GM21825 (cell line): ENCODE results near the gene ANK2.

Experiments used
- ATAC-seq: cut with Tn5 transposase; IDR thresholded peaks from one replicate; pipeline ENCODE4 v1.9.1; 2021; ENCODE audit warnings: mild to moderate bottlenecking, moderate library complexity; ENCODE audit not compliant: unreplicated experiment

The ANK2 gene

GRCh38 chr4:113273721-113274220 is 224.3 kb downstream of the ANK2 start:
- no peak for ATAC-seq

GRCh38 chr4:113276464-113277170 is 227.2 kb downstream of the ANK2 start:
- no peak for ATAC-seq

GRCh38 chr4:113278324-113278934 is 229.0 kb downstream of the ANK2 start:
- peak; percentile 99 for ATAC-seq

GRCh38 chr4:113285501-113285900 is 236.0 kb downstream of the ANK2 start:
- no peak for ATAC-seq

GRCh38 chr4:113288257-113288656 is 238.8 kb downstream of the ANK2 start:
- no peak for ATAC-seq

GRCh38 chr4:113288696-113289095 is 239.2 kb downstream of the ANK2 start:
- ATAC-seq, result no peak

- no peak for ATAC-seq
Observed at GRCh38 chr4:113289766-113290165, 240.3 kb downstream of the ANK2 start.

- no peak for ATAC-seq
Observed at GRCh38 chr4:113290666-113291065, 241.2 kb downstream of the ANK2 start.

GRCh38 chr4:113292371-113293042 is 243.1 kb downstream of the ANK2 start:
- ATAC-seq, result no peak

GRCh38 chr4:113293043-113293560 is 243.6 kb downstream of the ANK2 start:
- no peak for ATAC-seq

- ATAC-seq, result no peak
Observed at GRCh38 chr4:113293674-113294073, 244.2 kb downstream of the ANK2 start.

- no peak for ATAC-seq
Observed at GRCh38 chr4:113294908-113295307, 245.5 kb downstream of the ANK2 start.

GRCh38 chr4:113300471-113300928 is 251.0 kb downstream of the ANK2 start:
- no peak for ATAC-seq

- no peak for ATAC-seq
Observed at GRCh38 chr4:113302051-113302450, 252.6 kb downstream of the ANK2 start.

- no peak for ATAC-seq
Observed at GRCh38 chr4:113303315-113303714, 253.9 kb downstream of the ANK2 start.

- ATAC-seq, result no peak
Observed at GRCh38 chr4:113311047-113311446, 261.6 kb downstream of the ANK2 start.

GRCh38 chr4:113312529-113312928 is 263.1 kb downstream of the ANK2 start:
- ATAC-seq, result no peak

GRCh38 chr4:113314426-113314825 is 265.0 kb downstream of the ANK2 start:
- no peak for ATAC-seq

GRCh38 chr4:113316879-113317278 is 267.4 kb downstream of the ANK2 start:
- peak; percentile 99 for ATAC-seq

GRCh38 chr4:113317523-113317922 is 268.1 kb downstream of the ANK2 start:
- peak; percentile 4 for ATAC-seq

- no peak for ATAC-seq
Observed at GRCh38 chr4:113322736-113323135, 273.3 kb downstream of the ANK2 start.
